OCI-LY3 (cell line): ENCODE results near the gene TM4SF20.

Experiments used
- H2AFZ ChIP-seq: fragments of 200-600, 300-600 bp; shearing (Covaris generic); 2 replicates; pipeline ENCODE4 v1.6.0; 2014; ENCODE audit warnings: antibody characterized with exemption, low read depth, low read length
- H3K27ac ChIP-seq: fragments of 200-600, 300-600 bp; sonication (generic); 2 replicates; pipeline ENCODE4 v1.5.1; 2014; ENCODE audit warnings: mild to moderate bottlenecking, low read length, moderate library complexity, mixed read lengths
- H3K27me3 ChIP-seq: fragments of 200-600, 300-600 bp; sonication (generic); 2 replicates; pipeline ENCODE4 v1.6.1; 2014; ENCODE audit warnings: low read depth, low read length, mixed read lengths
- H3K36me3 ChIP-seq: fragments of 200-600, 300-600 bp; sonication (generic); replicated peaks from 2 replicates; pipeline ENCODE3; 2014; ENCODE audit warnings: low read depth, low read length, mixed read lengths
- H3K4me1 ChIP-seq: fragments of 300-600, 200-600 bp; sonication (generic); 2 replicates; pipeline ENCODE4 v1.6.1; 2014; ENCODE audit warnings: low read length, mixed read lengths
- H3K4me2 ChIP-seq: fragments of 200-600, 300-600 bp; sonication (generic); 2 replicates; pipeline ENCODE4 v1.6.1; 2014; ENCODE audit warnings: low read length, mixed read lengths
- H3K4me3 ChIP-seq: fragments of 300-600, 200-600 bp; sonication (generic); 2 replicates; pipeline ENCODE4 v1.5.1; 2014; ENCODE audit warnings: antibody characterized with exemption, mild to moderate bottlenecking, low read length, moderate library complexity
- H3K79me2 ChIP-seq: fragments of 300-600, 200-600 bp; shearing (Covaris generic); 2 replicates; pipeline ENCODE4 v1.6.1; 2014; ENCODE audit warnings: mild to moderate bottlenecking, low read length, mixed read lengths
- H3K9ac ChIP-seq: fragments of 300-600, 200-600 bp; shearing (Covaris generic); 2 replicates; pipeline ENCODE4 v1.6.0; 2014; ENCODE audit warnings: mild to moderate bottlenecking, low read length, moderate library complexity
- H3K9me3 ChIP-seq: fragments of 200-600, 300-600 bp; shearing (Covaris generic); 2 replicates; pipeline ENCODE4 v1.6.1; 2014; ENCODE audit warnings: low read length, mixed read lengths; ENCODE audit not compliant: insufficient read depth
- H4K20me1 ChIP-seq: fragments of 200-600, 300-600 bp; sonication (generic); 2 replicates; pipeline ENCODE4 v1.6.1; 2016; ENCODE audit warnings: low read length, mixed read lengths; ENCODE audit not compliant: insufficient read depth
- CTCF ChIP-seq: fragments of 200-600, 300-600 bp; sonication (generic); IDR thresholded peaks from 2 replicates; pipeline ENCODE4 v1.5.1; 2014; ENCODE audit warnings: antibody characterized with exemption, low read length, low read depth
- EZH2phosphoT487 ChIP-seq: fragments of 200-600 bp; shearing (Covaris generic); IDR thresholded peaks from 2 replicates; pipeline ENCODE4 v1.6.1; 2018; ENCODE audit warnings: antibody characterized with exemption, mixed run types, low read depth

TM4SF20 gene

GRCh38 chr2:227407591-227408151, 28.6 kb upstream of the TM4SF20 start:
- no peak overlapping the region for H3K9ac ChIP-seq
- H4K20me1 ChIP-seq = no peaks in the 10 kb centered on the region
- no peaks in the 10 kb centered on the region for H3K36me3 ChIP-seq
- H3K4me2 ChIP-seq = peak overlapping the region; percentile 61
- peak overlapping the region; percentile 64; the same call in 1 of the 2 replicates for H2AFZ ChIP-seq
- no peaks in the 10 kb centered on the region for H3K79me2 ChIP-seq
- no peaks in the 10 kb centered on the region for H3K27me3 ChIP-seq
- TF ChIP-seq CTCF = peak; percentile 26
- no peak for TF ChIP-seq EZH2phosphoT487
- no peaks in the 10 kb centered on the region for H3K9me3 ChIP-seq
- no peak overlapping the region for H3K27ac ChIP-seq
- peaks cover 52% of the 10 kb centered on the region for H3K4me1 ChIP-seq
- no peak overlapping the region; the same call in 1 of the 2 replicates for H3K4me3 ChIP-seq

- Histone ChIP-seq H3K9me3 (no peaks in the 10 kb centered on the region), H3K79me2 (no peaks in the 10 kb centered on the region), H3K4me2 (peak overlapping the region; percentile 61), H3K9ac (no peak overlapping the region), H3K4me1 (peaks cover 41% of the 10 kb centered on the region), H3K27me3 (no peaks in the 10 kb centered on the region), H3K4me3 (no peak overlapping the region), H3K27ac (no peak overlapping the region), H2AFZ (no peak overlapping the region), H4K20me1 (no peaks in the 10 kb centered on the region), H3K36me3 (no peaks in the 10 kb centered on the region)
- TF ChIP-seq EZH2phosphoT487 (no peak), CTCF (peak; percentile 81)
Measured at GRCh38 chr2:227406177-227407031, 27.3 kb upstream of the TM4SF20 start.

- H3K9ac ChIP-seq = no peak overlapping the region
- H3K27me3 ChIP-seq = no peaks in the 10 kb centered on the region
- no peak overlapping the region for H3K27ac ChIP-seq
- no peaks in the 10 kb centered on the region for H3K9me3 ChIP-seq
- H3K79me2 ChIP-seq = no peaks in the 10 kb centered on the region
- H3K4me2 ChIP-seq = no peak overlapping the region
- peaks cover 32% of the 10 kb centered on the region for H3K4me1 ChIP-seq
- TF ChIP-seq EZH2phosphoT487 (no peak), CTCF (no peak)
- no peaks in the 10 kb centered on the region for H4K20me1 ChIP-seq
- H2AFZ ChIP-seq = no peak overlapping the region
- no peak overlapping the region for H3K4me3 ChIP-seq
- H3K36me3 ChIP-seq = no peaks in the 10 kb centered on the region
Measured at GRCh38 chr2:227404585-227405271, 25.6 kb upstream of the TM4SF20 start.

GRCh38 chr2:227402959-227403358, 23.9 kb upstream of the TM4SF20 start:
- no peak overlapping the region for H2AFZ ChIP-seq
- no peaks in the 10 kb centered on the region for H3K9me3 ChIP-seq
- H3K27ac ChIP-seq = no peak overlapping the region
- H3K4me3 ChIP-seq = no peak overlapping the region
- H3K79me2 ChIP-seq = no peaks in the 10 kb centered on the region
- H3K4me1 ChIP-seq = peaks cover 29% of the 10 kb centered on the region
- no peak overlapping the region for H3K9ac ChIP-seq
- no peaks in the 10 kb centered on the region for H3K27me3 ChIP-seq
- no peak overlapping the region for H3K4me2 ChIP-seq
- no peaks in the 10 kb centered on the region for H4K20me1 ChIP-seq
- no peaks in the 10 kb centered on the region for H3K36me3 ChIP-seq
- TF ChIP-seq EZH2phosphoT487 = no peak
- no peak for TF ChIP-seq CTCF
